Muscle layer of colon (tissue), 2 donors: ENCODE results near the gene APOBEC4.

Source experiments
- H3K27ac ChIP-seq: one replicate; pipeline ENCODE4 v1.7.0; 2013; ENCODE audit warnings: low read depth, mild to moderate bottlenecking, low read length, moderate library complexity
- H3K27me3 ChIP-seq, 2 donors: one replicate each; pipeline ENCODE4 v1.7.0; 2013; ENCODE audit warnings: low read length in 2 of 2, mild to moderate bottlenecking in 2 of 2; ENCODE audit not compliant: insufficient read depth in 2 of 2, control insufficient read depth in 1 of 2
- H3K36me3 ChIP-seq: one replicate; pipeline ENCODE4 v1.7.0; 2013; ENCODE audit warnings: mild to moderate bottlenecking, low read length; ENCODE audit not compliant: insufficient read depth
- H3K4me1 ChIP-seq: one replicate; pipeline ENCODE4 v1.7.0; 2013; ENCODE audit warnings: mild to moderate bottlenecking, low read length; ENCODE audit not compliant: insufficient read depth
- H3K4me3 ChIP-seq, 2 donors: one replicate each; pipeline ENCODE4 v1.7.0; 2013; ENCODE audit warnings: low read length in 2 of 2, low read depth in 1 of 2, mild to moderate bottlenecking in 1 of 2, moderate library complexity in 1 of 2
- H3K9ac ChIP-seq: one replicate; pipeline ENCODE4 v1.7.0; 2013; ENCODE audit warnings: low read length
- H3K9me3 ChIP-seq: one replicate; pipeline ENCODE4 v1.7.0; 2013; ENCODE audit warnings: mild to moderate bottlenecking, low read length
- donor health status: abdominal sarcoma.
- donor health status: Adenocarcinoma of cecum.

The APOBEC4 gene

DNA sequence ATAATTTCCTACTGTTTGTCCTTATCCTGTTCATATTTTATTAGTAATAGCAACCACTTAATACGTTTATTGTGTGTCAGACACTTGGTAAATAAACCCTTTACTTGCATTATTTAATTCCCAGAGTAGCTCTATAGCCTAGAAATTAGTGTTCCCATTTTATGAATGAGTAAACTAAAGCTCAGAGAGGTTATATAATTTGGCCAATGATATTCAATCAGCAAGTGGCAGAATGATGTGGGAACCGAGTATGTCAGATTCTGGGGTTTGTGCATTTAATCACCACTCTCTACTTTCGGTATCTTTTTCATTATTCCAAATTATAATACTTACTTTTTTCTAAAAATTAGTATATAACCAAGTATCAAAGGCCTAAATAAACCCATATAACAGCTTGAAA, 10.9 kb downstream of the APOBEC4 start:
- Histone ChIP-seq H3K27ac (no peak overlapping the region), H3K36me3 (no peaks in the 10 kb centered on the region), H3K4me1 (no peaks in the 10 kb centered on the region), H3K9ac (no peak overlapping the region), H3K4me3 (no peak overlapping the region), H3K27me3 (no peaks in the 10 kb centered on the region), H3K9me3 (no peaks in the 10 kb centered on the region)

DNA sequence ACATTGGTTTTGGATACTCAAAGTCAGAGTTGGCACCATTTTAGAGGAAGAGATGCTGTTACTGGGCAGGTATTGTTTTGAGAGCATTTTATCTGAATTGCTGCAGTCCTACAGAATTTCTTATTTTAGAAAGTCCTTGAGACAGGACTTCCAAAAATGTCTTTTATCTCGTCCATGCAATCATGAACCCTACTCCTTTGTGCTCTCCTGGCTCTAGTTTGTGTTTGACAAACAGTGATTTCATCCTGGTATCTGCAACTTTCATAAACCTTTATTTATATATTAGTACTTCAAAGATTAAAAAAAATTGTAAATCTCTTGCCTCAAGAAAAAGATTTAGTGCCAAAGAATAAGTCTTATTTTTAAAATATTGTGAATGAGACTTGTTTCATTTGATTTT, 12.9 kb downstream of the APOBEC4 start:
- H3K36me3 ChIP-seq, result no peaks in the 10 kb centered on the region
- no peak overlapping the region for H3K27ac ChIP-seq
- H3K4me1 ChIP-seq, result peaks cover 6% of the 10 kb centered on the region
- no peaks in the 10 kb centered on the region for H3K27me3 ChIP-seq
- H3K9me3 ChIP-seq, result no peaks in the 10 kb centered on the region
- H3K4me3 ChIP-seq, result no peak overlapping the region
- no peak overlapping the region for H3K9ac ChIP-seq

DNA sequence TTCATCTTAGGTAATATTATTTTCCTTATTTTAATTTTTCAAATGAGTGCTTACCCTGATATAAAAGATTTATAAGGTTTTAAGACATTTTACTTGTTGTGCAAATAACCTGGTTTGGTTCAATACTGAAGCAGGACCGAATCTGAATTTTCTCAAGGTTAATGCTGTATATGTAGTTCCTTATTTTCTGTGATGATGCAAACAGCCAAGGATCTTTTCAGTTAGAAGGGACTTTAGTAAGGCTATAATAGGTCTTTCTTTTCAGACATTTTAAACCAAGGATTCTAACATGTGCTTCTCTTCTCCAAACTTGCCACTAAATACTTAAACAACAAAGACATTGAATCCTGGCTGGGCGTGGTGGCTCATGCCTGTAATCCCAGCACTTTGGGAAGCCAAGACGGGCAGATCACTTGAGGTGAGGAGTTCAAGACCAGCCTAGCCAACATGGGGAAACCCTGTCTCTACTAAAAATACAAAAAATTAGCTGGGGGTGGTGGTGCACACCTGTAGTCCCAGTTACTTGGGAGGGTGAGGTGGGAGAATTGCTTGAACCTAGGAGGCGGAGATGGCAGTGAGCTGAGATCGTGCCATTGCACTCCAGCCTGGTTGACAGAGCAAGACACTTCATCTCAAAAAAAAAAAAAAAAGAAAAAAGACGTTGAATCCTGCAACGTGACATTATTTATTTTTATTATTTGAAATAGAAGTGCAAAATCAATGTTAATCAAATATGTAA, 14.3 kb downstream of the APOBEC4 start:
- Histone ChIP-seq H3K27ac (no peak overlapping the region), H3K9me3 (no peaks in the 10 kb centered on the region), H3K27me3 (no peaks in the 10 kb centered on the region), H3K4me3 (no peak overlapping the region), H3K9ac (no peak overlapping the region), H3K4me1 (peaks cover 6% of the 10 kb centered on the region), H3K36me3 (no peaks in the 10 kb centered on the region)

DNA sequence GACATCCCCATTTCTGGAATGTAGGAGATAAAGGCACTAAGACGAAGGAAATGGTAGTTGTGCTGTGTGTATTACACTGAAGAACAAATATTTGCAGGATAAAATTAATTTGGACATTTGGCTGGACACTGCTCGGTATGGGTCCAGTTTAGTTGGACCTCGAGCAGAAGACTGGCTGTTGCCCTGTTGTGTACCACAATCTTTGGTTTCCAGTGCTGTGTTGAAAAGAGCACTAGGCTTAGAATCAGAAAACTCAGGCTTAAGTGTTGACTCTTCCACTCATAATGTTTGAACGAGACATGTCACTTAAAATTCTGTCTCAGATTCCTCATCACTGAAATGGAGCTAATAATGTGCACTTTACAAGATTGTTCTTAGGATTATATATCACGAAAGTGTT, 16.3 kb downstream of the APOBEC4 start:
- no peak overlapping the region for H3K9ac ChIP-seq
- no peak overlapping the region for H3K4me3 ChIP-seq
- no peak overlapping the region for H3K27ac ChIP-seq
- no peaks in the 10 kb centered on the region for H3K27me3 ChIP-seq
- peaks cover 7% of the 10 kb centered on the region for H3K36me3 ChIP-seq
- no peaks in the 10 kb centered on the region for H3K9me3 ChIP-seq
- peaks cover 20% of the 10 kb centered on the region for H3K4me1 ChIP-seq

DNA sequence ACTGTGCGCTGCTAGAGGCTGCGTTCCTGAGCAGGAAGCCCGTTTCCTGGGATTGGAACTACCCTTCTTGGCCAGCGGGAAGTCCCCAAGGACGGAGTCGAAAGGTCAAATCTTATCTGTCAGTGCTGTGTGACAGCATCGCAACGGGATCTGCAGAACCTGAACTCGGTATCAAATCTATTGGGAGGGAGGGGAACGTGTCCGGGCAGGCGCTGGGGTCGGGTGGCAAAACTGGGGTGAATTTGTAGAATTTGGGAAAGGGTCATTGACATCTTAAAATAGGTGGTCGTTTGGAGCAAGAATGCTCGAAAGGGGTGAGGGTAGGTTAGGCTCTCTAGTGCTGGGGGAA, 16.8 kb downstream of the APOBEC4 start:
- peak overlapping the region; percentile 85 to 94 for H3K4me3 ChIP-seq
- H3K9me3 ChIP-seq, result no peaks in the 10 kb centered on the region
- peak overlapping the region; percentile 53 for H3K9ac ChIP-seq
- H3K36me3 ChIP-seq, result peaks cover 7% of the 10 kb centered on the region
- H3K4me1 ChIP-seq, result peaks cover 22% of the 10 kb centered on the region
- no peak overlapping the region for H3K27ac ChIP-seq
- H3K27me3 ChIP-seq, result no peaks in the 10 kb centered on the region

DNA sequence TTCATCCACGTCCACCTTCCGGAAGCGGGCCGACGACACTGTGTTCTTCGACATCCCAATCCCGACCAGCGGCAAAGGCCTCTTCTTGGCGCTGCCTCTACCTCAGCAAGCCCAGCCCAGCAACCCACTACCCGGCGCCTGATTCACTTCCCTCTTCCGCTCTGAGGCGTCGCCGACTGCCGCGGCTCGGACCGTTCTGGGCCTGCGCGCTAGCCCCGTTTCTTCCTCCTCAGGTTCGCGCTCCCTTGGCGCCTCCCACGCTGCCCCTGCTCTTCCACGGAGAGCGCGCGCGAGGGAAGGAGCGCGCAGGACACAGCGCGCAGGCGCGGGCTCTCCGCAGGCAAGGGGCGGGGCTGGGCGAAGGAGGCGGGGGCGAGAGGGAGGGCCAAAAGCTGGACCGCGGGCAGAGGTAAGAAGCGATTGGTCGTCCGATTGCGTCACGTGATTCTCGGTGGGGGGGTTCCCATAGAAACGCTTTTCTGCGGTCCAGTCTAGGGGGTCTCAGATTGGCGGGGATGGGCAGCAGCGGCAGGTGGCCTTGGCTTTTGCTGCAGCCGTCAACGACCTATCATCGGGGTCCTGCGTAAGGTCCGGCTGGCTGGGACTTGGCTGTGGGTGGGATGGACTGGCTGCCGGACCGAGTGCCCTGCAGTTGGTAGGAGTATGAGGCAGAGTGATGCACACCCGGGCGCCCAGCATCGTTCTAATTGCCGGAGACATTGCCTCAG, 17.3 kb downstream of the APOBEC4 start, which contains the start of gene ARPC5:
Gene ARPC5, minus strand, starts transcription at position 178 of the 728 bp plus-strand sequence. Its CDS starts 124 bp downstream, at position 54.
- Histone ChIP-seq H3K27me3 (no peaks in the 10 kb centered on the region), H3K36me3 (peaks cover 9% of the 10 kb centered on the region), H3K9me3 (no peaks in the 10 kb centered on the region), H3K27ac (peak within 1 kb of the TSS; percentile 84), H3K4me1 (peaks cover 26% of the 10 kb centered on the region), H3K9ac (peak within 1 kb of the TSS; percentile 84), H3K4me3 (peak within 1 kb of the TSS; percentile 85 to 94)

DNA sequence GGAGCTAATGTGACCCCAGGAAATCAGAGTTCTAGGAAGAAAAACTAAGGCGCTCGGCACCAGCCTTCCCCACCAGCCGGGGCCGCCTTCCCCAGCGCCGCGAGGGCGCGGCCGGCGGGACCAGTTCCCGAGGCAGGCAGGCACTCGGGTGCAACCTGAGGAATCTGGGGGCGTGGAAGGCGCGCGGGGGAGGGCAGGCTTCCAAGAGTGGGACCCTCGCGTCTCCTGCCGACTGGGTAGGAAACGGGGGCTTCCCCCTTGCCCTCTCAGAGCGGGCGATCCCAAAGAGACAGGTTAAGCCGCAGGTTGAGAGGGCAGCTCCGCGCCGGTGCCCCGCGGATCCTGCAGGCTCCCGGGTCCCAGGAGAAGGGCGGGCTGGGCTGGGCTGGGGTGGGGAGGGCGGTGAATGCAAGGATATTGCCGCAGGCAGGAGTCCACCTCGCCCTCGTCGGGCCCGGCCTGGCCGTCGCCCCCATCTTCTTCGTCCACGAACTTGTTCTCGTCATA, 18.0 kb downstream of the APOBEC4 start:
- H3K4me1 ChIP-seq, result peaks cover 32% of the 10 kb centered on the region
- peaks cover 15% of the 10 kb centered on the region for H3K36me3 ChIP-seq
- H3K9ac ChIP-seq, result peak overlapping the region; percentile 84
- no peaks in the 10 kb centered on the region for H3K27me3 ChIP-seq
- H3K4me3 ChIP-seq, result peak overlapping the region; percentile 84 to 94
- no peaks in the 10 kb centered on the region for H3K9me3 ChIP-seq
- H3K27ac ChIP-seq, result peak overlapping the region; percentile 84

DNA sequence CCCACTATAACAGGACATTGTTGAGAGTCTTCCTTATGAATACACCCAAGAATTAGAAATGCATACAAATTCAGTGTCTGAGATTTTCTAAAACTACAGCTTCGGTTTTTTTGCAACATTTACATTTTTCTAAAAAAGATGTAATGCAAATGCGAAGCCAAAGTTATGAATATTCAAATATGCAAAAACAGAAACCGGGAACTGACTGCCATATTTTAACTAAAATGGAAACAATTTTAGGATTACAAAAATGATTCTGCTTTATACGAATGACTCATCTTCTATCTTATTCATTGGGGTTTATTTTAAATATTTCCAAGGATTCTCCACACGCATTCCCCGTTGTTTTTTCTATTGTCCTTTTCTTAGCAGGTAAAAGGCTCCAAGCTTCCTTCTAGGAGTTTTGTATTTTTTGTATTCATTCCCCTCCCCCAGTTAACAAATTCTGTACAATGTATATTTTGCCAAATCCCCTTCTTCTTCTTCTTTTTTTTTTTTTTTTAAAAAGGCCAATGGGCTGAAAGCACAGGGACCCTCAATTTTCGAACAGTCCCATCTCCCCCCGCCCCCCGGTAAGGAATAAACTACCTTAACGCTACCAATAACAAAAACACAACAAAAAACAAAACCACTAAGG, 18.6 kb downstream of the APOBEC4 start:
- Histone ChIP-seq H3K4me3 (peak overlapping the region; percentile 84 to 94), H3K9ac (peak overlapping the region; percentile 84), H3K27me3 (no peaks in the 10 kb centered on the region), H3K27ac (peak overlapping the region; percentile 84), H3K4me1 (peaks cover 36% of the 10 kb centered on the region), H3K36me3 (peaks cover 19% of the 10 kb centered on the region), H3K9me3 (no peaks in the 10 kb centered on the region)

DNA sequence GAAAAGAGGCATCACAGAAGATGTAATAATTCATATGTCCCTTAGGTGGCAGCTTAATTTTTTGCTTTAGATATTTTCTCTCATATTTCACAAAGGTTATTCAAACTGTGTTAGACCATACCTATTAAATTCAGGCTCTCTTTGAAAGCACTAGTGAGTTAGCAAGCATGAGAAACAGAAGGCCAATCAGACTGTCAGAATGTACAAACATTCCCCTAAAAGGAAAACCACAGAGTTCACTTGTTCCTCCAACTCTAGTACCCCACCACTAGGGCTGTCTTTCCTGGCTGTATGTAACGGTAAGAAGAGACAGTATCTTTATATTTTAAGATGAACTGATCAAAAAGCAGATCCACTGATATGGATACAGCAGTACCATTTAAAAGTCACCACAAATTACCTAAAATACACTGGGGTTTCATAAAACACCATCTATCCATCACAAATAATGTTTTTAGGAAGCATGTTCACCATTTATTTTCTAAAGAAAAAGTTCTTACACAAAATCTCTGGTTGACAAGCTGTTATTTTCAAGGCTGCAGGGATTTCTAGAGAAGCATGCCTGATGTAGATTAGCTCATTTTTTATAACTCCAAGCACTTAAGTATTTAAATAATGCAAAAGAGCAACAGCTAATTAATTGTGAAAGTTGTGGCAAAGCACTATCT, 19.3 kb downstream of the APOBEC4 start:
- Histone ChIP-seq H3K9me3 (no peaks in the 10 kb centered on the region), H3K4me3 (peak overlapping the region; percentile 35 to 94), H3K27me3 (no peaks in the 10 kb centered on the region), H3K9ac (peak overlapping the region; percentile 84), H3K36me3 (peaks cover 27% of the 10 kb centered on the region), H3K4me1 (peaks cover 42% of the 10 kb centered on the region), H3K27ac (peak overlapping the region; percentile 84)

DNA sequence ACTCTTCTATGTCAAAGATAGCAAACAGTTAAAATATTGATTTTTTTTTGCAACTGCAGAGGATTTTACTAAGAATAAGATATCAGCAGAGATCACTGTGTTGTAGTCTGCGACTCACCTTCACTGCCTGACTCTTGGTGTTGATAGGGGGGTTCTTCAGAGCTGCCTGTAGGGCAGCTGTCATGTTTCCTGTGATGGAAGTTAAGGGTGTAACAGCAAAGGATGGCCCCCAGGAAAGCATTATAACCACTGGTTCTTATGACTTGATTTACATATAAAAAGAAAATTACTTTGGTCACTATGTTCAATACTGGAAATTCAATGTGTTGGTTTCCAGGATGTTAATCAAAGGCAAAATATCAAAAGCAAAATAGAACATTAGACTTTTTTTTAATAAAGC, 20.2 kb downstream of the APOBEC4 start:
- no peaks in the 10 kb centered on the region for H3K27me3 ChIP-seq
- H3K27ac ChIP-seq, result peak overlapping the region; percentile 84
- peak overlapping the region; percentile 84 for H3K9ac ChIP-seq
- peak overlapping the region; percentile 35 to 94 for H3K4me3 ChIP-seq
- no peaks in the 10 kb centered on the region for H3K9me3 ChIP-seq
- peaks cover 33% of the 10 kb centered on the region for H3K36me3 ChIP-seq
- peaks cover 50% of the 10 kb centered on the region for H3K4me1 ChIP-seq

DNA sequence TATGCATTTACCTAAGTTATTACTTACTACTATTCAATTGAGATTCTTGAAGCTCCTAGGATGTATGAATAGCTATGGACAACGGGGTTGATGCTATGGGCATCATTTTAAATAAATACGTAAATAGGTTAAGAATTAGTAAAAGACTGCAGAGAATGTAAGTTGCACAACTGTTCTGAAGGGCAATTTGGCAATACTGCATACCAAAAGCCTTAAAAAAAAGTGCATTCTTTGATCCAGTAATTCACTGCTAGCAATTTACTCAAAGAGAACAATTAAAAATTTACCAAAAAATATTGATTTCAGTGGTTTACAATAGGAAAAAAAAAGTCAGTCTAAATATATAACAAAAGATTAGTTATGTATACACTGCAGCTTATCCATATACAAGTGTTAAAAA, 21.0 kb downstream of the APOBEC4 start:
- no peak overlapping the region for H3K4me3 ChIP-seq
- peak overlapping the region; percentile 84 for H3K9ac ChIP-seq
- H3K27me3 ChIP-seq, result no peaks in the 10 kb centered on the region
- peak overlapping the region; percentile 84 for H3K27ac ChIP-seq
- peaks cover 55% of the 10 kb centered on the region for H3K4me1 ChIP-seq
- peaks cover 39% of the 10 kb centered on the region for H3K36me3 ChIP-seq
- H3K9me3 ChIP-seq, result no peaks in the 10 kb centered on the region
